Left renal cortex interstitium (tissue), 4 donors: ENCODE measurements around the gene AUTS2. TPM values are rescaled to one million over a fixed set of nuclear protein-coding genes. Genes with fewer than 3 reads are reported as not detected.

Experiments
- DNase-seq, 4 donors: peaks; one replicate each; pipeline ENCODE4 v3.0.0-alpha.2; 2013; ENCODE audit warnings: low read depth in 4 of 4, low spot score in 2 of 4, missing footprints in 1 of 4
- polyA plus RNA-seq, 4 donors: library from polyadenylated mRNA; unstranded; fragments of 120-200 nt; gene quantifications; one replicate each; pipeline ENCODE4 v1.2.1, GENCODE V29; 2013; ENCODE audit not compliant: insufficient read length in 4 of 4

Gene AUTS2
- polyA plus RNA-seq, 4 donors: 56.5 to 144 (median 82.8) TPM

DNA sequence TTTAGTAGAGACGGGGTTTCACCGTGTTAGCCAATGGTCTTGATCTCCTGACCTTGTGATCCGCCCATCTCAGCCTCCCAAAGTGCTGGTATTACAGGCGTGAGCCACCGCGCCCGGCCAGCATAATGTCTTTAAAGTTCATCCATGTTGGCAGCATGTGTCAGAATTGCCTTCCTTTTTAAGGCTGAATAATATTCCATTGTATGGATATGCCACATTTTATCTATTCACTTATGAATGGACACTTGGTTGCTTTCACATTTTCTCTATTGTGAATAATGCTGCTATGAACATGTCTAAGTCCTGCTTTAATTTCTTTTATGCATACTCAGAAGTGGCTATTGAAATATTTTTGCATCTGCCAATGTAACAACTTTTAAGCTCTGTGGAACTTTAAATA, 779.7 kb downstream of the AUTS2 start:
- no peak for DNase-seq

DNA sequence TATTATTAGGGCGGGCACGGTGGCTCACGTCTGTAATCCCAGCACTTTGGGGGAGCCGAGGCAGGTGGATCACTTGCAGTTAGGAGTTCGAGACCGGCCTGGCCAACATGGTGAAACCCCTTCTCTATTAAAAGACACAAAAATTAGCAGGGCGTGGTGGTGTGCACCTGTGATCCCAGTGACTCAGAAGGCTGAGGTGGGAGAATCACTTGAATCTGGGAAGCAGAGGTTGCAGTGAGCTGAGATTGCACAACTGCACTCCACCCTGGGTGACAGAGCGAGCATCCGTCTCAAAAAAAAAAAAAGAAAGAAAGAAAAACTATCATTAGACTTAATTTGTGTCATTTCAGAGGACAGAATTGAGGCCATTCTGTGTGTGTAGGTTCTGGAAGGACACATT, 780.9 kb downstream of the AUTS2 start:
- no peak for DNase-seq

DNA sequence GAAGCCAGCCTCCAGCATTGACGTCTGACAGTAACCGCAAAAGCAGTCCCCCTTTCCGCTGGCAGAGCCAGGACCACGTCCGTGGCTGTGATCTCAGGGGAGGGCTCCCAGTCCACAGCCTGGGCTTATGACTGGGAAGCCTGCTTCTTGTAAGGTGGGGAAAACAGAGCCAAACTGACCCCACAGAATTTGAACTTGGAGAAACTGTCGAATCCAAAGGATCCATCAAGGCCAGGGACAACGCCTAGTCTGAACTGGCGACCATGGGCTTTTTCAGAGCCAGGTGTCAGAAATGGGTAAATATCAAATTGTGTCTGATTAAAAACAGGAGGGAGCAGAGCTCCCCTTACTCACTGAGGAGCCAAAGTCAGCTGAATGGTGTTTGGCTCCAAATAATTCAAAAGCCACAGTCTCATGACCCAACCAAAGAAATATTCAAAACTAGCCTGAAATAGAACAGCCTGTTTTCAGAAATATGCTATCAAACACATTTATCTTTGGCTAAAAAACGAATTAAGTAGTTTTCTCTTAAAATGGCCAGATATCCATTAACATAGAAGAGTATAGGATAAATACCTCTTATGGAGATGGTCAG, 782.2 kb downstream of the AUTS2 start:
- DNase-seq: no peak

DNA sequence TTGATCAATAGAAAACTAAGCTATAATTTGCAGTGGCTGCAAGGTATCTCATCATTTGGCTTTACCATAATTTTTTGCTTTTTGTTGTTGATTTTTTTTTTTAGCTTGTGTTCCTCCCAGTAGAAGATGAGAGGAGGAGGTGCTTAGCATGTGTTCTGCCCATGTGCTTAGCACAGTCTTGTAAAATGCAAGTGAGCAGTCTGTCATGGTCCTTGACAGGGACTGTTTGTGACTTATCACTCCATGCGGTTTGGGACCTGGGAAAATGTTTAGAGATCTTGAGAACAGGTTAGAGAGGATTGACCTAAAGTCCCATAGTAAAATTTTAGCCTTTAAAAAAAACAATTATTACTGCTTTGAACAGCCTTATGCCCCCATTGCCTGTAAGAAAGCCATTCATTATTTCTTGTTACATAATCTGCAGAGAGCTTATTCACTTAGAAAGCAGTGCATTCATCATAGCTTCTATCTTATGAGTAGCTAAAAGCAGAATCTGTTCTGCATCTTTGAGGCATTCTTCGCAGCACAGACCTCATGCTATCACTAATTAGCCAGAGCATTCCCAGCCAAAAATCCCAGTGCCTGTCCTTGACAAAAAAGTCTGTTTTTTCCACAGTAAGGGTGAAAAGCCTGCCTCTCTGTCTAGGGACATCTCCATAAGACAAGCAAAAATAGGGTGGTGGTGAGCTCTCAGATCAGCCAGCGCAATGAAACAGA, 784.9 kb downstream of the AUTS2 start:
- DNase-seq: no peak

DNA sequence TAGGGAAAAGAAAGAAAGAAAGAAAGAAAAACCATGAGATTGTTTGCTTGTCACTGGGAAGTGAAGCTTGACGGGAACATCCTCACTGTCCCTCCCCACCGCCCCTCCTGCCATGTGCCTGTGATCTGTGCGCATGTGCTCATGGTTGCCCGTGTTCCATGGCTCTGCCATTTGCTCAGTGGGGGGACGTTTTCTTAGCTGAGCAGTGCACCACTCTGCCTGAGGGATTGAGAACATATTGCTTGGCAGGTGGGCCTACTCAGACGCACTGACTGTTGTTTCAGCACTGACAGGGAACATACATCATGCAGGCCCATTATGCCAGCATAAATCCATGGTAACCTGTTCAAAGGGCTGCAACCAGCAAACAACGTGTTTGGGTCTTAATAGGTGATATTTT, 785.7 kb downstream of the AUTS2 start:
- no peak for DNase-seq

DNA sequence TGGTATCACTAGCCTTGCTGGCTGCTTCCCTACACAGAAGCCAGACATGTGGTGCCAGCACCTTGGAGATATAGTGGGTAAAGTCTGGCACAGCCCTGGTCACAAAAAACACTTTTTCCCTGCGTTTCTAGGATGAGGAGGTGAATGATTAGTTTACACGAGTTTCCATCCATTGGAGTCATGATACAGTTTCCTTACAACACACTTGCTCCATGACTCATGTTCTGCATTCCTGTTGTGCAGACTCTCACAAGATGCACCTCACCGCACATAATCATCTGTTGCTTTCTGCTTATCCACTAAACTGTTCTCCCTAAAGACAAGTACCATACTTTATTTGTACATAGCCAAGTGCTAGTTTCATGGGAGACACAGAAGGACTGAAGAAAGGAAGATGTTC, 786.6 kb downstream of the AUTS2 start:
- no peak for DNase-seq

DNA sequence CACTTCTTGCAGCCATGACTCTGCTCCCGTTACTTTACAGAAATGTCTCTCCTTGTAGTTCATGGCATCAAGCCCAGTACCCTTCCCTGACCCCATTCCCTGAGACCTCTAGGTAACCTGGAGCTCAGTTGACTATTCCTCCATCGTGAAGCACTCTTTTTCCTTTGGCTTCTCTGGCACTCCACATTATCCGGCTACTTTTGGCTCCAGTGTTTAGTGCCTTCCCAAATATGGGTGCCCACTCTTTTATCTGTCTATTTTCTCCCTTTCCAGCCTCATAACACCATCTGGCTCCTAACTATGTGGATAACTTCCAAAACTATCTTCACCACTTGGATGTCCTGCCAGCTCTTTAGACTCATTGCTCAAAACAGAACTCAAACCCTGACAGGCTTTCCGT, 788.9 kb downstream of the AUTS2 start:
- DNase-seq: no peak

DNA sequence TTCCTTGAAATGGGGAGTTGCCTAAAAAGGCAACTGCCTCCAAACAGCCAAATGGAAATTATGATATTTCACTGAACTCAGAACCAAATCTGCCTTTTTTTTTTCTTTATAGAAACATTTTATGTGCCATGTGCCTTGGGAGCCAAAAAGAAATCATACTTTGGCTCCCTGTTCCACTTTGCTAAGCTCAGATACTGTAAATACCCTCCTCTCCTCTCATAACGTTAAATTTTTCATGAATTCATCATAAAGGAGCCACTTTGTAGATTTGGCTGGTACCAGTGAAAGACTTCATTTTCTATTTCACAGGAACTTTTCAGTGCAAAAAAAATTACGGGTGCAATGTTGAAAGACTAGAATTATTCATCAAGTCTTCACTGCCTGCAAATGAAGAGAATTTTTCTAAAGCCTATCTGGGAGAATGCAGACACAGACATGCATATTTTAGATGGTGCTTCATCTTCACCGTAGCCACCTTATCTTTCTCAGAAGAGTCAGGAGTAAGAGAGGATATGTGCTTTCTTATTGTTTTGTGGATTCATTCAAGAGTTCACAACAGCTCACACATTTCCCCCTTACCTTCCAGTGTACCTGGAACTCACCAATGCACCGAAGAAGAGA, 791.4 kb downstream of the AUTS2 start:
- DNase-seq: no peak

DNA sequence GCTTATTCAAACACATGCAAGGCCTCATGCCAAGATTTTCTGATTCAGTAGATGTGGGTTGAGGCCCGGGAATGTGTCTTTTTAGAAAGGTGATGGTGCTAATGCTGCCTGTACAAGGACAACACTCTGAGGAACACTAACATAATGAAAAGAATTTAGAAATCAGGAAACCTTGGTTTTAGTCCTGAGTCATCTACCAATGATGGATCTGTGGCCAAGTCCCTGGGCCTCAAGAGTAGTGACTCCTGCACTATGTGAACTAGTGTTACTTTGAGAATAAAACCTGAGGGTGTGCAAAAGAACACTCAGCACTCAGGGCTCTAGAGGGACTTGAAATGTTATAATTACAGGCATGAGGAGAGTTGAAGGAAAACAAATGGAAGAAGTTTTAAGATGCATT, 792.0 kb downstream of the AUTS2 start:
- DNase-seq: no peak

DNA sequence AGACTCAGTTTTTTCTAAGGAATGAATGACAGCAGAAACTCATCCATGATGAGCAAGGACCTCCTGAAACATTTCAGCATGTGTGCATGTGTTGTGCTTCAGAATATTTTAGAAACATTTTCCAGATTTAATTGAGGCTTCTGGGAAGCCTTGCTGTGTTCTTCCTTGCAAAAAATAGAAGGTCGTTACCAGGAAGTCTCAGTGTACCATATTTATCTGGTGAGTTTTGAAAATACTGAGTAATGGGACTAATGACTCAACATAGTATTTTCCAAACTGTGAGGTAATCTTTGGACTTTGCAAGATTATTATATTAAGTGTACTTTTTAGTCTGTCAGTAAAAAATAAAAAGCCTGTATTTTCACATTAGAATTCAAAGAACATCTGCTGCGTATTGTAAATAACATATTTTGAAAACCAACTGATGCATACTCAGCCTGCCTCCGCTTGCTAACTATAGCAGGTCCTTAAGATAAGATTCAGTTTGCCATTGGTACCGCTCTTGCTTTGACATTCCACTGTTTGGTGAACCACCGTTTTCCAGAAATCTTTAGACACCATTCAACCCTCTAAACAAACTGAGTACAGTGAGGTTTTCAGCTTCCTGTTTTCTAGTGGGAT, 794.1 kb downstream of the AUTS2 start:
- no peak for DNase-seq

DNA sequence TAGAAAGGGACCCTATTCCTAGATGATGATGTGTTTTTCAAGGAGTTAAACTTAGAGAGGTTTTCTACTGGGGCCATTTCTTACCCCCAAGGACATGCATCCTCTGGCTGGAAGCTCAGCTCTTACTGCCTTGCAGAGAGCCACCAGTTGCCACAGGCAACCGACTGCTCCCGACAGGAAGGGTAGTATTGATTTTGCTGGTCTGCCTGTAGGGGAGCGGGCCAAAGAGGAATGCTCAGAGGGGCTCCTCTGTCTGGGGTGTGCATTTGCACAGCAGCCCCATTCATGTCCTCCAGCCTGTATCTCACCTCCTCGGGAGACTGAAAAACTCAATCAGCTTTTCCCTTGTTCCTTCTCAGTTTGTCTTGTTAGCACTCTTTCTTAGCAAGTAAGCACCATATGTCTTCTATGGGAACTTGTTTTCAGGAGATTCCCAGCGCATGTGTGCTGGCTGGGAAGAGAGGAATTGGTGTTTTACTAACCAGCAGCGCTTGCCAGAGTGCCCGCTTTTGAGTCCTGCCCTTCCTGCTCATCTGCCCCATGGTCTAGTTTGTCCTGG, 794.7 kb downstream of the AUTS2 start:
- no peak for DNase-seq

DNA sequence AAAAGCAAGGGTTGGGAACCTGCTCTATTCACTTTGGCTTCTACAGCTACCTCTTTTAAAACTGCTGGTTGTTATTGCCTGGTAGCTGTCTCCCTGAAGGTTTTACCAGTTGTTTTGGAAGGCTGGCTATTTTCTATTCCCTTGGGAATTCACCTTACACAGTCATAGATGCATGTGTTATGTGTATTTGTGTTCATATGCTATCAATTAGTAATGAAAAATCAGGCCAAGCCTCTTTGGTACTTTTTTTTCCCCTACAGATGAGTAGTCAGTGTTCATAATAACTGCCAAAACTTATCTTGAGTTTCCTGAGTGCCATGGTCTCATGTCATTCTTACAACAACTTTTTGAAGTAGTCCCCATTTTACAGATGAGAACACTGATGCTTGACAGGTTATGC, 795.7 kb downstream of the AUTS2 start:
- DNase-seq: no peak

DNA sequence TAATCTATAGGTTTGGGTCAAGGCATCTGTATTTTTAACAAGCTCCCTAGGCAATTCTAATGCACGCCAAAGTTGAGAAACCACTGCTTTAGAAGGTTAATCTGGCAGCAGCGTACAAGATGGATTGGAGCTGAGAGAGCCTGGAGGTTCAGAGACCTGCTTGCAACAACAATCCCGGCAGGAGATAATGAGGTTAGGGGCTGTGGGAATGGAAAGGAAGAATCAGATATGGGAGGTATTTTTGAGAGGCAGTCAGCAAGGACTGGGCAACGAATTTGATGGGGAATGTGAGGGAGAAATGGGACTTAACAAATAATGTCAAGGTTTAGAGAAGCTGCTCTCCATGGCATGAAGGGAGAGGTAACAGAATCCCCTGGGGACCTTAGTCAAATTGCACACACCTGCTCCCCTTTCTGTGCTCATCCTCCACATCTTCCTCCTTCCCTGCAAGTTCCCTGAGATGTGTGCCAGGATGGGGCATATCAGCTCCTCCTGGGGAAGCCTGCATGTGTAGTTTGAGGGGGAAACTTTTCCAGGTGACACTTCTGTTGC, 802.6 kb downstream of the AUTS2 start:
- DNase-seq: no peak

DNA sequence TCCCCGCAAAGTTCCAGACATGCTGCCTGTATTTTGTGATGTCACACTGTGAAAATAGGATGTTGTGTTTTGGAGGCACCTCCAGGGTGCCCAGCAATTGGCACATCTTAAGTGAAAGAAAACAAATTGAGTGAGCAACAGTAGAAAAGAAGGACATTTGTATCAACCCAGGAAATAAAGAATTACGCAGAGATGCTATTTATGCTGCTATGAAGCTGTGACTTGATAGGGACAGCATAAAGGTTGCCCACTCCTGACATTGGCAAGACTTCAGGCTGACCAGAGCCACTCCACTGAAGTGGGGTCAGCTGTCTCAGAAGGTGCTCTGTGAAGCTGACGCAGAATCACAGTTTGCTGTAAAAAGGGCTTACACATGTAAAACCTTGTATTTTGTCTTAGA, 803.8 kb downstream of the AUTS2 start:
- DNase-seq: no peak

DNA sequence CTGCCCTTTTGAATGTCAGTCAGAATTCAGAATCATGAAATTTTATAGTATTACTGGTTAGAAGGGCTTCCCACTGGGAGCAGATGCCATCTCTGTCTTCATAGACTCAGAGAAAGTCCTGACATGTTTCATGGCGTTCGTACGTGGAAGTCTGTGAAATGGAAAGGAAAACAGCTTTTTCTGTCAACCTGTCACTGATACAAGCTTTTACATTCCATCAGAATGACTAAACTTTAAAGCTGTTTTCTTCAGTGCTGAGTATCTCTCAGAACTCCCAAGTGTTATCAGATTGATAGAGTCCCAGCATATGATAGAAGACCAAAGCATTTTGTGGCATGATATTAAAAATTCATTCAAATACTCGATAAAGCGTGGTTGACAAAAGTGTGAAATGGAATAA, 807.0 kb downstream of the AUTS2 start:
- no peak for DNase-seq

DNA sequence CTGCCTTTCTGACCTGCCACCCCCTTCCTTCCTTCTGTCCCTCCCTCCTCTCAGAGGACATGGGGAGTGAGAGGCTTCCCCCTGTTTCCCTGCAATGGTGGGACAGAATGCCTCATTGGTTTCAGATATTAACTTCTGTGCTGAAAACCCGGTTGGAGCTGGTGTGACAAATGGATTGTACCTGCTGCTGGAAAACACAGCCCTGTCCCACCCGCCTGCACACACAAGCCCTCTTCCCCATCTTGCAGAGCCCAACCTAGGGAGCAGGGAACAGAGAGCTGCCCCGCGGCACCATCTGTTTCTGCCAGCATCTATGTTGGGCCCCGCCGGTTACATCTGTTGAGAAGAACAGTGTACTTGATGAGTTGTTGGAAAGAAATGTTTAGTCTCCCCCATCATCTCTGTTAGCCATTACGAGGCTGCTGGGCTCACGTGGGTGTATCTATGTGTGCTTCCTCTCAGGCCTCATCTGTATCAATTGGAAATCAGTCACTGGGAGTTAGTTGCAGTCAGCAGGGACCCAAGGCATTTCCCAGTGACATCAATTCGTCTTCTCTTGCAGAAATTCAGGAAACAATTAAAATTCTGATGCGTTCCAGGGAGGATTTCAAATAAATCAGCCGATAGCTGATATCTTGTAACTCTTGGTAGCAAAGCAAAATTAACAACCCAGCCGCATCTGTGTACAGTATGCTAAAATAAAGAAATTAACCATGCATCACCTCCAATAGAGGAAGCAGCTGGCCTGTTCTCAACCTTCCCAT, 808.1 kb downstream of the AUTS2 start:
- DNase-seq: peak in 1 of 4 donors; percentile 20

DNA sequence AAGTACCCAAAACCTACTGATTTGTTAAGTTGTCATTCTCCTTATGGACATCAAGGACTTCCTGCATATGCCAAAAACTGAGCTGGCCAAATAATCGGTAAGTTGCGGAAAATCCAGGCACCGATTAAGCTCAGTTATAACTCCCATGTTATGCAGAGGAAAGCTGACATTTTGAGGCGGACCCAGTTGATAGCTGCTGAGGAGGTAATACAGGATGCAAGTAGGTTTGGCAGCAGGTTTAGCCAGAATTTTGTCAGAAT, 808.6 kb downstream of the AUTS2 start:
- DNase-seq: no peak

DNA sequence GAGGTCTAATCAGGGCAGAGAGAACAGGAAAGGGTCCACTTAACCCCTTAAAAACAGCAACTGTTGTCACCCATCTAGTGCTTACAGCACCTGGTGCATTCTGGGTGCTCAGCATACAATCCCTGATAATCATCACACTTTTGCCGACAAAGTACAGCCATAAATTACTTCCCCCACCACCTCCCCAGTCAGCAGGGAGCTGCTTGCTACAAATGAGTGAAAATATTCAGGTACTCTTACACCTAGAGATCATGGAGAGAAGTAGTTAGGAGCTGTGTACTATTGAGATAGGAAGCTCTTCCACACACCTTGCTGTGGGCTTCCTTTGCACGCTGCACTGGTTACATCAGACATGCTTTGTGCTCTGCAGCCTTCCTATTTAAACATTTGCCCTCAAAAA, 810.2 kb downstream of the AUTS2 start:
- no peak for DNase-seq

DNA sequence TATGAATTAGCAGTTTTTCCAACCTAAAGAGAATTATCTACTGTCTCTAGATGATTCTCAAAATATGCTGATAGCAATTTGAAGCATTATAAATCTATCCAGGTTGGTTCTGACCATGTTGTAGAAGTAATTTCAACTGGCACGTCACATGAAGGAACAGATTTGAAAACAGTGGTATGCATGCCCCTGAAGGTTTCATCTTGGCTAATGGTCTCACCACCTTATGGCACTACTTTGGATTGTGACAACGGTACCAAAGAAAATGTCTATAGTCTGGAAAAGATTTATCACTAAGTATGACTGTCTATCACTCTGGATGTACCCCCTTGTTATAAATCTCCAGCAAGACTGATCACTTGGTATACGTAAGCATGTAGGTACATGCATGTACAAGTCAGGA, 810.6 kb downstream of the AUTS2 start:
- DNase-seq: no peak

DNA sequence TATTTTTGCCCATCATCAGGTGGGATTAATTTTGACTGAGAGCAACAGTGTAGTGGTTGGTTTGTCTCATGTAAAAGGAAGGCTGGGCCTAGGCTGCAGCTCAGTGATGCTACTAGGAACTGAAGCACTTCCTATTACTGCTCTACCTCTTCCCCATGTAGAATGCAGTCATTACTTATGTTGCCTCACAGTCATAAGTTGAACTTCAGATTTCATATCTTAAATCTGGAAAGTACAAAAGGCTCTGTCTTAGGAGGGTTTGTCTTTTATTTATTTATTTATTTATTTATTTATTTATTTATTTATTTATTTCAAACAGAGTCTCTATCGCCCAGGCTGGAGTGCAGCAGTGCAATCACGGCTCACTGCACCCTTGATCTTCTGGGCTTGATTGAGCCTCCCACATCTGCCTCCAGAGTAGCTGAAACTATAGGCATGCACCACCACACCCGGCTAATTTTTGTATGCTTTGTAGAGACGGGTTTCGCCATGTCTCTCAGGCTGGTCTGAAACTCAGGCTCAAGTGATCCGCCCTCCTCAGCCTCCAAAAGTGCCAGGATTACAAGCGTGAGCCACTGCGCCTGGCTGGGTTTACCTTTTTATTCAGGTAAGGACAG, 812.0 kb downstream of the AUTS2 start:
- DNase-seq: no peak
